Measurements from ENCODE around the gene CDKN2AIPNL. TPM values are rescaled to one million over a fixed set of nuclear protein-coding genes. Genes with fewer than 3 reads are reported as not detected.

Gene CDKN2AIPNL
- total and polyA plus RNA-seq, 4 donors: 10.9 to 43.2 (median 19.1) TPM

DNA sequence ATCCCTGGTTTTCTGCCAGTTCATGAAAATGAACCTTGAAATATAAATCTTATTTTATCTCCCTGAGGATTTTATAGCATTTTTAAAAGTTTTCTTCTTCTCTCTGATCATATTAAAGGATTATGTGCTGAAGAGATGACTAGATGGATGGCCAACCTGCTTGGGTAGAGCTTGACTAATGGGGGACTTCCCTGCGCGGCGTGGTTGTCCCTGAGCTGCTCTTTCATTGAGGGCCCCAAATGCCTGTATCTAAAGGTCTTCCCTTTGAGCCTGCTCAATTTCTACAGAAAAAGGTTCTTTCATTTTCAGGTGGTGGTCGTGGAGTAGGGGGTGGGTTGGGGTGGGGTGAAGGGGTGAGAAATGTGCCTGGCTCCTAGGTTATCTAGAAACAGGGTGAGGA lies 20.5 kb upstream of the CDKN2AIPNL start:
- DNase-seq (no peak), ATAC-seq (ENCODE audit: insufficient read depth, low FRiP score) (no peak)
- Histone ChIP-seq H3K9ac (ENCODE audit: insufficient read depth in 1 of 2, low read length in 2 of 2) (no peak overlapping the region), H3K27me3 (ENCODE audit: control insufficient read depth in 3 of 3, insufficient read depth in 3 of 3, low read length in 2 of 3) (no peaks in the 10 kb centered on the region), H3K4me3 (no peak overlapping the region), H3K36me3 (ENCODE audit: control insufficient read depth in 4 of 4, insufficient read depth in 4 of 4, low read length in 4 of 4) (no peaks in the 10 kb centered on the region), H3K9me3 (ENCODE audit: control insufficient read depth in 4 of 4, insufficient read depth in 3 of 4, low read length in 3 of 4) (peaks cover 0 to 2% (median 0%) of the 10 kb centered on the region in 4 donors), H3K4me1 (ENCODE audit: control insufficient read depth in 5 of 5, insufficient read depth in 5 of 5, low read length in 5 of 5) (peaks cover 0 to 7% (median 4%) of the 10 kb centered on the region in 5 donors), H3K27ac (ENCODE audit: low read depth in 1 of 2, low read length in 1 of 2) (no peak overlapping the region)
- TF ChIP-seq, protein P1, sequence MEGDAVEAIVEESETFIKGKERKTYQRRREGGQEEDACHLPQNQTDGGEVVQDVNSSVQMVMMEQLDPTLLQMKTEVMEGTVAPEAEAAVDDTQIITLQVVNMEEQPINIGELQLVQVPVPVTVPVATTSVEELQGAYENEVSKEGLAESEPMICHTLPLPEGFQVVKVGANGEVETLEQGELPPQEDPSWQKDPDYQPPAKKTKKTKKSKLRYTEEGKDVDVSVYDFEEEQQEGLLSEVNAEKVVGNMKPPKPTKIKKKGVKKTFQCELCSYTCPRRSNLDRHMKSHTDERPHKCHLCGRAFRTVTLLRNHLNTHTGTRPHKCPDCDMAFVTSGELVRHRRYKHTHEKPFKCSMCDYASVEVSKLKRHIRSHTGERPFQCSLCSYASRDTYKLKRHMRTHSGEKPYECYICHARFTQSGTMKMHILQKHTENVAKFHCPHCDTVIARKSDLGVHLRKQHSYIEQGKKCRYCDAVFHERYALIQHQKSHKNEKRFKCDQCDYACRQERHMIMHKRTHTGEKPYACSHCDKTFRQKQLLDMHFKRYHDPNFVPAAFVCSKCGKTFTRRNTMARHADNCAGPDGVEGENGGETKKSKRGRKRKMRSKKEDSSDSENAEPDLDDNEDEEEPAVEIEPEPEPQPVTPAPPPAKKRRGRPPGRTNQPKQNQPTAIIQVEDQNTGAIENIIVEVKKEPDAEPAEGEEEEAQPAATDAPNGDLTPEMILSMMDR (IDR thresholded peaks at IDR 0.05; ENCODE audit: control extremely low read depth, extremely low read depth): no peak
- 78 to 91% methylated on average over 4 of the region's 4 CpGs for WGBS, 2 donors

DNA sequence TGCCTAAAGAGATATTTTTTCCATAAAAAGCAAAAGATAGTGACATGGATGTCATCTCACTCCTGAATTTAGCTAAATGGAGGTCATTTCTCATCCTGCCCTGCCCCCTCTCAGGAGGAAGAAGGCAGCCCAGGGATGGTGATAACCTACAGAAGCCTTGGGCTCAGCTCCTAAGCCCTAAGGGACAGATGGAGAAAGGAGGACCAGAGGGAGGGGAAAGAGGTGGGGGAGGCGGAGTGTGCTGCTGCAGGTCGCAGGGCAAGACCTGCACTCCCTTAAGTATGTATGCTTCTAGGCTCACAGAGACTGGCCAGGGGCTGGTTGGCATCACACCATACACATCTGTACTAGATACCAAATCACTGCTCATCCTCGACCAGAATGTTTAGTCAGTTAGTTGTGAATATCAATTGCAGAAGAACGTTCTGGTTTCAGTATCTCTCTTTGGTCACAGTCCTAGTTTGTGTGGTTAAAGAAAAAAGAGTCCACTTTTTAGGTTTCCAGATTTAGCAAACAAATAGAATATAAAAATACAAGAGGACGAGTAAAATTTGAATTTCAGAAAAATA lies 18.4 kb upstream of the CDKN2AIPNL start:
- no peaks in the 10 kb centered on the region for H3K36me3 ChIP-seq (ENCODE audit: control insufficient read depth in 4 of 4, insufficient read depth in 4 of 4, low read length in 4 of 4)
- no peaks in the 10 kb centered on the region for H3K4me1 ChIP-seq (ENCODE audit: control insufficient read depth in 5 of 5, insufficient read depth in 5 of 5, low read length in 5 of 5)
- 75 to 80% methylated on average over 5 of the region's 5 CpGs for WGBS, 2 donors
- DNase-seq (no peak), ATAC-seq (ENCODE audit: insufficient read depth, low FRiP score) (no peak)
- no peaks in the 10 kb centered on the region for H3K27me3 ChIP-seq (ENCODE audit: control insufficient read depth in 3 of 3, insufficient read depth in 3 of 3, low read length in 2 of 3)
- TF ChIP-seq, protein P1 (IDR thresholded peaks at IDR 0.05; ENCODE audit: control extremely low read depth, extremely low read depth): no peak
- no peak overlapping the region for H3K9ac ChIP-seq (ENCODE audit: insufficient read depth in 1 of 2, low read length in 2 of 2)
- no peak overlapping the region for H3K27ac ChIP-seq (ENCODE audit: low read depth in 1 of 2, low read length in 1 of 2)
- H3K4me3 ChIP-seq: no peak overlapping the region
- H3K9me3 ChIP-seq (ENCODE audit: control insufficient read depth in 4 of 4, insufficient read depth in 3 of 4, low read length in 3 of 4): peaks cover 0 to 2% (median 0%) of the 10 kb centered on the region in 4 donors

DNA sequence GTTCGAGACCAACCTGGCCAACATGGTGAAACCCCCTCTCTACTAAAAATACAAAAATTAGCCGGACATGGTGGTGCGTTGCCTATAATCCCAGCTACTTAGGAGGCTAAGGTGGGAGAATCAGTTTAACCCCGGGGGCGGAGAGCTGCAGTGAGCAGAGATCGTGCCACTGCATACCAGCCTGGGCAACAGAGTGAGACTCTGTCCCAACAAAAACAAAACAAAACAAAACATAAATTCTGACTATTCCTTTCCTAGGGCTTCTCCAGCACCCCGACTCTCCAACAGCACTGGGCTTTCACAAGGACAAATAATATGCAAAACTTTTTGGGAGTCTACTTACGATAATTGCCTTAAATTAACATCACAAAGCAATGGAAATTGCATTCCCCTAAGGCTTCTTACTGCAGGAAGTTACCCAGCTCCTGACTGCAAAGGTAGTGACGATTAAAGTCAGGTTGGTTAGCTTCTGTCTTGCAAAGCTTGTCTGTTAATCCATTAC lies 15.9 kb upstream of the CDKN2AIPNL start:
- Histone ChIP-seq H3K9me3 (ENCODE audit: control insufficient read depth in 4 of 4, insufficient read depth in 3 of 4, low read length in 3 of 4) (peaks cover 0 to 2% (median 0%) of the 10 kb centered on the region in 4 donors), H3K4me3 (no peak overlapping the region), H3K4me1 (ENCODE audit: control insufficient read depth in 5 of 5, insufficient read depth in 5 of 5, low read length in 5 of 5) (no peaks in the 10 kb centered on the region), H3K36me3 (ENCODE audit: control insufficient read depth in 4 of 4, insufficient read depth in 4 of 4, low read length in 4 of 4) (no peaks in the 10 kb centered on the region), H3K27me3 (ENCODE audit: control insufficient read depth in 3 of 3, insufficient read depth in 3 of 3, low read length in 2 of 3) (no peaks in the 10 kb centered on the region), H3K9ac (ENCODE audit: insufficient read depth in 1 of 2, low read length in 2 of 2) (no peak overlapping the region), H3K27ac (ENCODE audit: low read depth in 1 of 2, low read length in 1 of 2) (no peak overlapping the region)
- TF ChIP-seq, protein P1 (IDR thresholded peaks at IDR 0.05; ENCODE audit: control extremely low read depth, extremely low read depth): no peak
- ATAC-seq (ENCODE audit: insufficient read depth, low FRiP score) (no peak), DNase-seq (no peak)
- 73 to 75% methylated on average over 9 of the region's 9 CpGs for WGBS, 2 donors

DNA sequence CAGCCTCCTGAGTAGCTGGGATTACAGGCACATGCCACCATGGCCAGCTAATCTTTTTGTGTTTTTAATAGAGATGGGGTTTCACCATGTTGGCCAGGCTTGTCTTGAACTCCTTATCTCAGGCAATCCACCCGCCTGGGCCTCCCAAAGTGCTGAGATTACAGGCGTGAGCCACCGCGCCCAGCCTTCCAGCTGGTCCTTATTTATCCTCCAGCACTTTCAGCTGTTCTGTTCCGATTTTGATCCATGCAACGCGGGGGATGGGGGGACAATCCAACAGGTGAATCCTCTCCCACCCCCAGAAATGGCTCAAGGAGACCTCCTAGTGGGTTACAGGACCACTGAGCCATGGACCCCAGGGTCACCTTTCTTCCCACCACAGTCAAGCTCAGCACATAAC lies 14.7 kb upstream of the CDKN2AIPNL start:
- no peaks in the 10 kb centered on the region for H3K27me3 ChIP-seq (ENCODE audit: control insufficient read depth in 3 of 3, insufficient read depth in 3 of 3, low read length in 2 of 3)
- ATAC-seq (ENCODE audit: insufficient read depth, low FRiP score) (no peak), DNase-seq (no peak)
- 89 to 97% methylated on average over 7 of the region's 7 CpGs for WGBS, 2 donors
- H3K36me3 ChIP-seq (ENCODE audit: control insufficient read depth in 4 of 4, insufficient read depth in 4 of 4, low read length in 4 of 4): no peaks in the 10 kb centered on the region
- H3K27ac ChIP-seq (ENCODE audit: low read depth in 1 of 2, low read length in 1 of 2): no peak overlapping the region
- no peaks in the 10 kb centered on the region for H3K4me1 ChIP-seq (ENCODE audit: control insufficient read depth in 5 of 5, insufficient read depth in 5 of 5, low read length in 5 of 5)
- no peak overlapping the region for H3K9ac ChIP-seq (ENCODE audit: insufficient read depth in 1 of 2, low read length in 2 of 2)
- no peak overlapping the region for H3K4me3 ChIP-seq
- TF ChIP-seq, protein P1 (IDR thresholded peaks at IDR 0.05; ENCODE audit: control extremely low read depth, extremely low read depth): no peak
- H3K9me3 ChIP-seq (ENCODE audit: control insufficient read depth in 4 of 4, insufficient read depth in 3 of 4, low read length in 3 of 4): peaks cover 0 to 2% (median 0%) of the 10 kb centered on the region in 4 donors
